Liver (tissue), 9 donors: ENCODE measurements around the gene DTNA. TPM values are rescaled to one million over a fixed set of nuclear protein-coding genes. Genes with fewer than 3 reads are reported as not detected.

ENCODE experiments used
- DNase-seq: peaks from one replicate; pipeline ENCODE4 v3.0.0-alpha.2; 2017; ENCODE audit warnings: low spot score
- H3K27ac ChIP-seq, 2 donors: one replicate each; pipeline ENCODE4 v1.7.0; 2013; ENCODE audit warnings: inconsistent platforms in 2 of 2, low read length in 2 of 2, control low read depth in 1 of 2, low read depth in 1 of 2, mild to moderate bottlenecking in 1 of 2
- H3K27me3 ChIP-seq, 4 donors: one replicate each; pipeline versions ENCODE4 v1.6.1 to v1.7.0; 2013; ENCODE audit warnings: low read length in 3 of 4, inconsistent platforms in 1 of 4, mild to moderate bottlenecking in 1 of 4, moderate library complexity in 1 of 4; ENCODE audit not compliant: control insufficient read depth in 4 of 4, insufficient read depth in 4 of 4
- H3K36me3 ChIP-seq, 4 donors: one replicate each; pipeline versions ENCODE4 v1.6.1 to v1.7.0; 2013; ENCODE audit warnings: low read length in 3 of 4, mild to moderate bottlenecking in 3 of 4, low read depth in 1 of 4, moderate library complexity in 1 of 4; ENCODE audit not compliant: control insufficient read depth in 4 of 4, insufficient read depth in 3 of 4
- H3K4me1 ChIP-seq, 4 donors: one replicate each; pipeline versions ENCODE4 v1.6.1 to v1.7.0; 2013; ENCODE audit warnings: low read length in 3 of 4, mild to moderate bottlenecking in 3 of 4, moderate library complexity in 1 of 4; ENCODE audit not compliant: control insufficient read depth in 4 of 4, insufficient read depth in 4 of 4
- H3K4me3 ChIP-seq, 3 donors: one replicate each; pipeline versions ENCODE4 v1.6.1 to v1.7.0; 2013; ENCODE audit warnings: low read length in 3 of 3, control low read depth in 1 of 3, low read depth in 1 of 3, mild to moderate bottlenecking in 1 of 3
- H3K9ac ChIP-seq, 2 donors: one replicate each; pipeline ENCODE4 v1.7.0; 2013; ENCODE audit warnings: low read length in 2 of 2, mild to moderate bottlenecking in 2 of 2, moderate library complexity in 2 of 2, control low read depth in 1 of 2, low read depth in 1 of 2
- H3K9me3 ChIP-seq, 4 donors: one replicate each; pipeline versions ENCODE4 v1.6.1 to v1.7.0; 2013; ENCODE audit warnings: low read length in 3 of 4; ENCODE audit not compliant: control insufficient read depth in 4 of 4
- ATF3 ChIP-seq: IDR thresholded peaks from 2 replicates; pipeline ENCODE4 v1.6.1; 2016; ENCODE audit warnings: antibody characterized with exemption
- CTCF ChIP-seq: fragments of 150-350 bp; IDR thresholded peaks from 2 replicates; pipeline ENCODE4 v1.5.1; 2017; ENCODE audit warnings: improper control_type of control experiment, low read depth, low read length; ENCODE audit not compliant: missing input control
- EGR1 ChIP-seq, 2 donors: IDR thresholded peaks; 2 replicates each; pipeline ENCODE4 v1.6.1; 2016 to 2018; ENCODE audit warnings: antibody characterized with exemption in 2 of 2, low read depth in 2 of 2
- FOXA1 ChIP-seq: IDR thresholded peaks from 2 replicates; pipeline ENCODE4 v1.6.1; 2016; ENCODE audit warnings: antibody characterized with exemption
- FOXA2 ChIP-seq: IDR thresholded peaks from 2 replicates; pipeline ENCODE4 v1.6.1; 2016; ENCODE audit warnings: antibody characterized with exemption
- GABPA ChIP-seq, 2 donors: IDR thresholded peaks in 1 of 2; conservative IDR thresholded peaks in 1 of 2; 2 replicates each; pipeline ENCODE4 v1.6.1; 2016; ENCODE audit warnings: antibody characterized with exemption in 2 of 2, mild to moderate bottlenecking in 1 of 2, moderate library complexity in 1 of 2
- HNF4A ChIP-seq, 2 donors: conservative IDR thresholded peaks; 2 replicates each; pipeline ENCODE4 v1.6.1; 2016; ENCODE audit warnings: antibody characterized with exemption in 2 of 2, mild to moderate bottlenecking in 2 of 2
- HNF4G ChIP-seq: IDR thresholded peaks from 2 replicates; pipeline ENCODE4 v1.6.1; 2016; ENCODE audit warnings: antibody characterized with exemption
- JUND ChIP-seq, 2 donors: IDR thresholded peaks; 2 replicates each; pipeline ENCODE4 v1.6.1; 2016; ENCODE audit warnings: antibody characterized with exemption in 2 of 2
- MAX ChIP-seq: IDR thresholded peaks from 2 replicates; pipeline ENCODE4 v1.6.1; 2016; ENCODE audit warnings: antibody characterized with exemption
- NR2F2 ChIP-seq: IDR thresholded peaks from 2 replicates; pipeline ENCODE4 v1.6.1; 2016; ENCODE audit warnings: antibody characterized with exemption
- RAD21 ChIP-seq, 2 donors: IDR thresholded peaks; 2 replicates each; pipeline ENCODE4 v1.6.1; 2016; ENCODE audit warnings: antibody characterized with exemption in 2 of 2, mild to moderate bottlenecking in 2 of 2
- REST ChIP-seq: IDR thresholded peaks from 2 replicates; pipeline ENCODE4 v1.6.1; 2016; ENCODE audit warnings: antibody characterized with exemption, mild to moderate bottlenecking
- RXRA ChIP-seq, 2 donors: IDR thresholded peaks; 2 replicates each; pipeline ENCODE4 v1.6.1; 2017 to 2018; ENCODE audit warnings: antibody characterized with exemption in 2 of 2, mild to moderate bottlenecking in 1 of 2
- SP1 ChIP-seq: IDR thresholded peaks from 2 replicates; pipeline ENCODE4 v1.6.1; 2018; ENCODE audit warnings: antibody characterized with exemption, mild to moderate bottlenecking
- TAF1 ChIP-seq: conservative IDR thresholded peaks from 2 replicates; pipeline ENCODE4 v1.6.1; 2016; ENCODE audit warnings: antibody characterized with exemption, mild to moderate bottlenecking
- YY1 ChIP-seq: IDR thresholded peaks from 2 replicates; pipeline ENCODE4 v1.6.1; 2016; ENCODE audit warnings: antibody characterized with exemption, mild to moderate bottlenecking
- WGBS: extraction: QIAGEN DNeasy Blood & Tissue Kit; methylation state at CpG from one replicate; pipeline ENCODE4 v1.1.7; 2013; 5-methylcytosine and 5-hydroxymethylcytosine counted together
- polyA plus RNA-seq, 2 donors: library from polyadenylated mRNA; stranded (reverse) in 1 of 2; unstranded in 1 of 2; fragments of 200-250 nt in 1 of 2; fragments of >200 nt in 1 of 2; fragmentation: Nextera tagmentation in 1 of 2; extraction: Ambion mirVana in 1 of 2; gene quantifications; one replicate each; pipeline versions ENCODE4 v1.2.1 to v1.2.3, GENCODE V29; 2013 to 2015
- total RNA-seq, 2 donors: library from RNA; depleted of rRNA; stranded (reverse); fragments of >200 nt; gene quantifications; one replicate each; pipeline ENCODE4 v1.2.3, GENCODE V29; 2014
- TF ChIP-seq, protein P1 (sequence below): IDR thresholded peaks from 2 replicates; pipeline ENCODE4 v1.6.1; 2016; ENCODE audit warnings: antibody characterized with exemption
- donor health status: healthy.
- donor health status: healthy.
- donor health status: healthy.
- donor health status: healthy.
- donor health status: healthy.

The DTNA gene
- total and polyA plus RNA-seq, 4 donors, result 0.33 to 3.2 (median 1.4) TPM

- H3K4me1 ChIP-seq, result peaks cover 0 to 6% (median 4%) of the 10 kb centered on the region in 4 donors
- WGBS, result 66% methylated on average over 7 of the region's 7 CpGs
- DNase-seq, result no peak
- H3K9me3 ChIP-seq, result no peaks in the 10 kb centered on the region
- H3K27me3 ChIP-seq, result no peaks in the 10 kb centered on the region
- H3K36me3 ChIP-seq, result no peaks in the 10 kb centered on the region
- H3K27ac ChIP-seq, result no peak overlapping the region
- no peak overlapping the region for H3K4me3 ChIP-seq
- TF ChIP-seq FOXA2 (no peak), HNF4G (no peak), YY1 (no peak), FOXA1 (no peak), CTCF (no peak), EGR1 (IDR thresholded peaks at IDR 0.05; ENCODE audit: low read depth in 2 of 2) (no peak), RXRA (IDR thresholded peaks at IDR 0.05) (no peak), JUND (IDR thresholded peaks at IDR 0.05) (no peak), TAF1 (no peak), MAX (no peak), REST (no peak), GABPA (IDR thresholded peaks at IDR 0.05 in 1 of 2, conservative IDR thresholded peaks at IDR 0.05 in 1 of 2) (no peak), NR2F2 (no peak), HNF4A (conservative IDR thresholded peaks at IDR 0.05) (no peak), ATF3 (no peak), SP1 (no peak), RAD21 (IDR thresholded peaks at IDR 0.05) (no peak)
- TF ChIP-seq, protein P1, sequence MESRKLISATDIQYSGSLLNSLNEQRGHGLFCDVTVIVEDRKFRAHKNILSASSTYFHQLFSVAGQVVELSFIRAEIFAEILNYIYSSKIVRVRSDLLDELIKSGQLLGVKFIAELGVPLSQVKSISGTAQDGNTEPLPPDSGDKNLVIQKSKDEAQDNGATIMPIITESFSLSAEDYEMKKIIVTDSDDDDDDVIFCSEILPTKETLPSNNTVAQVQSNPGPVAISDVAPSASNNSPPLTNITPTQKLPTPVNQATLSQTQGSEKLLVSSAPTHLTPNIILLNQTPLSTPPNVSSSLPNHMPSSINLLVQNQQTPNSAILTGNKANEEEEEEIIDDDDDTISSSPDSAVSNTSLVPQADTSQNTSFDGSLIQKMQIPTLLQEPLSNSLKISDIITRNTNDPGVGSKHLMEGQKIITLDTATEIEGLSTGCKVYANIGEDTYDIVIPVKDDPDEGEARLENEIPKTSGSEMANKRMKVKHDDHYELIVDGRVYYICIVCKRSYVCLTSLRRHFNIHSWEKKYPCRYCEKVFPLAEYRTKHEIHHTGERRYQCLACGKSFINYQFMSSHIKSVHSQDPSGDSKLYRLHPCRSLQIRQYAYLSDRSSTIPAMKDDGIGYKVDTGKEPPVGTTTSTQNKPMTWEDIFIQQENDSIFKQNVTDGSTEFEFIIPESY, result no peak
- H3K9ac ChIP-seq, result no peak overlapping the region
These were observed 95.2 kb downstream of the DTNA start for GRCh38 chr18:34805103-34805877.
